Measurements from ENCODE around the gene SCN1A. TPM values are rescaled to one million over a fixed set of nuclear protein-coding genes. Genes with fewer than 3 reads are reported as not detected.

Gene SCN1A
- total and polyA plus RNA-seq, 10 of the 15 experiments (the other 5 are each of a cell fraction or from before 2014, with no cell fraction given) = not detected

DNA sequence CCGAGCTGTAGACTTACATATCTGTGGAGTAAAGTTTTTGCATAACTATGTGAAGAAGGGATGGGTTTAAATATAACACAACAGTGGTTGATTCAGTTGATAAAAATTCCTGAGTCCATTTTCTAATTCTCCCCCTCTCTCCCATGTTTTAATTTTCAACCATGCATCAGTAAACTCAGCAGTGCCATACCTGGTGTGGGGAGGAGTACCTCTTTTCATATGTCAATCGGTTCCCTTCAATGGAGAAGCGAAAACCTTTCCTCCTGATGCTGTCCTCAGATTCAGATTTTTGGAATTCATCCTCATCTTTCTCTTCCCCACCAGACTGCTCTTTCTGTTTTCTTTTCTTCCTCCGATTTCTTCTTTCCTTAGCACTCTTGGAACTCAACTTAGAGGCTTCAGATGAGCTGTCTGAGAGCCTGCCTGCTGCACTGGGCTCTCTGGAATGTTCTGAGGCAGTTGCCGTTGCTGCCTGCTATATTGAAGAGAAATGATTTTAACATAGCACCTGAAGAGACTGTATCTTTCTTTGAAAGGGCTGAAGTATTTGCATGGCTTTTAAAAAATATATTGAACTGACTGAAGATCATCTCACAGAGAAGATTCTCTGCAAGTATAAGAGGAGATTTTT is 82.9 kb downstream of the SCN1A start:
- POLR2A ChIA-PET = no interaction called here

More for the DNA sequence above, 82.9 kb downstream of the SCN1A start:
- Histone ChIP-seq H3K4me3 (no peak overlapping the region), H2AFZ (ENCODE audit: control insufficient read depth, low read depth, low read length) (no peak overlapping the region), H3K27me3 (replicated peaks in 1 of 2; ENCODE audit: control insufficient read depth in 2 of 2, insufficient read depth in 2 of 2, low read length in 1 of 2) (no peaks in the 10 kb centered on the region), H3K9ac (ENCODE audit: control insufficient read depth, insufficient read depth, low read length) (no peak overlapping the region), H3K4me2 (ENCODE audit: control insufficient read depth, insufficient read depth) (no peak overlapping the region), H4K20me1 (ENCODE audit: control insufficient read depth, insufficient read depth) (no peaks in the 10 kb centered on the region), H3K9me3 (replicated peaks; ENCODE audit: control insufficient read depth, insufficient read depth, low read length) (no peaks in the 10 kb centered on the region), H3K36me3 (ENCODE audit: control insufficient read depth in 2 of 2, insufficient read depth in 2 of 2, low read length in 1 of 2) (no peaks in the 10 kb centered on the region), H3K27ac (ENCODE audit: control insufficient read depth, insufficient read depth) (no peak overlapping the region), H3K79me2 (ENCODE audit: control insufficient read depth, insufficient read depth, low read length) (no peaks in the 10 kb centered on the region), H3K4me1 (ENCODE audit: control insufficient read depth, insufficient read depth, low read length) (no peaks in the 10 kb centered on the region)
- intact Hi-C loops (cut with micrococcal nuclease; ENCODE audit: unreplicated experiment) (no loop called here), in situ Hi-C loops (cut with MboI) (no loop called here)
- BruUV-seq (replicated peaks) = no TSS peak
- TF ChIP-seq, protein P1, sequence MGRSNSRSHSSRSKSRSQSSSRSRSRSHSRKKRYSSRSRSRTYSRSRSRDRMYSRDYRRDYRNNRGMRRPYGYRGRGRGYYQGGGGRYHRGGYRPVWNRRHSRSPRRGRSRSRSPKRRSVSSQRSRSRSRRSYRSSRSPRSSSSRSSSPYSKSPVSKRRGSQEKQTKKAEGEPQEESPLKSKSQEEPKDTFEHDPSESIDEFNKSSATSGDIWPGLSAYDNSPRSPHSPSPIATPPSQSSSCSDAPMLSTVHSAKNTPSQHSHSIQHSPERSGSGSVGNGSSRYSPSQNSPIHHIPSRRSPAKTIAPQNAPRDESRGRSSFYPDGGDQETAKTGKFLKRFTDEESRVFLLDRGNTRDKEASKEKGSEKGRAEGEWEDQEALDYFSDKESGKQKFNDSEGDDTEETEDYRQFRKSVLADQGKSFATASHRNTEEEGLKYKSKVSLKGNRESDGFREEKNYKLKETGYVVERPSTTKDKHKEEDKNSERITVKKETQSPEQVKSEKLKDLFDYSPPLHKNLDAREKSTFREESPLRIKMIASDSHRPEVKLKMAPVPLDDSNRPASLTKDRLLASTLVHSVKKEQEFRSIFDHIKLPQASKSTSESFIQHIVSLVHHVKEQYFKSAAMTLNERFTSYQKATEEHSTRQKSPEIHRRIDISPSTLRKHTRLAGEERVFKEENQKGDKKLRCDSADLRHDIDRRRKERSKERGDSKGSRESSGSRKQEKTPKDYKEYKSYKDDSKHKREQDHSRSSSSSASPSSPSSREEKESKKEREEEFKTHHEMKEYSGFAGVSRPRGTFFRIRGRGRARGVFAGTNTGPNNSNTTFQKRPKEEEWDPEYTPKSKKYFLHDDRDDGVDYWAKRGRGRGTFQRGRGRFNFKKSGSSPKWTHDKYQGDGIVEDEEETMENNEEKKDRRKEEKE (IDR thresholded peaks at IDR 0.05) = no peak
- TF ChIP-seq SMC3 (IDR thresholded peaks at IDR 0.05; ENCODE audit: borderline replicate concordance, low read length) = no peak
- ATAC-seq (no peak), DNase-seq (ENCODE audit: low read depth, low spot score) (no peak), FAIRE-seq (no peak)
- 9% methylated on average over 5 of the region's 5 CpGs for WGBS (ENCODE audit: insufficient coverage, insufficient replicate concordance, low lambda C conversion rate, missing lambda C conversion rate)
- ChIA-PET CTCF (no interaction called here), RAD21 (ENCODE audit: unreplicated experiment) (no interaction called here), SMC1A (ENCODE audit: uncharacterized antibody, unreplicated experiment) (no interaction called here)

All from GM12878 (cell line).